Measurements from ENCODE around the gene MTF2. TPM values are rescaled to one million over a fixed set of nuclear protein-coding genes. Genes with fewer than 3 reads are reported as not detected.

MTF2 gene
- total and polyA plus RNA-seq, 9 of the 15 experiments (the other 6 are each of a cell fraction or from before 2014, with no cell fraction given): 29.3 to 124 (median 57.7) TPM

DNA sequence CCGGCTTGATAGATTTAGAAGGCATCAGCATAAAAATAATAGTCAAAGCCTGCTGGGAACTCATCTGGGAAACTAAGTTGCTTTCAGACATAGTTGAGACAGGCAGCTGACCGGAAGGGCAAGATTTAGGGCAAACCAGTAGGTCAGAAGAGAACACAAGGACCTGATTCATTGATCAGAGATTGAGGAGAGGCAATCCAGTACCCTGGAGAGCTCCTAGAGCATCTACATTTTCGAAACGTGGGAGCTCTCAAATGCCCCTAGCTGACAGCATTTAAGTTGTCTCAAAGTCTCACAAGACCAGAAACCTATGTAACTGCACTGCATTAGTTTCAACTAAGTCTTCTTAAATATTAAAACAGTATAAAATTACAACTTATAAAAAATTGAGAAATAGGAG is 22.9 kb upstream of the MTF2 start (continued):
- TF ChIP-seq, protein P1, sequence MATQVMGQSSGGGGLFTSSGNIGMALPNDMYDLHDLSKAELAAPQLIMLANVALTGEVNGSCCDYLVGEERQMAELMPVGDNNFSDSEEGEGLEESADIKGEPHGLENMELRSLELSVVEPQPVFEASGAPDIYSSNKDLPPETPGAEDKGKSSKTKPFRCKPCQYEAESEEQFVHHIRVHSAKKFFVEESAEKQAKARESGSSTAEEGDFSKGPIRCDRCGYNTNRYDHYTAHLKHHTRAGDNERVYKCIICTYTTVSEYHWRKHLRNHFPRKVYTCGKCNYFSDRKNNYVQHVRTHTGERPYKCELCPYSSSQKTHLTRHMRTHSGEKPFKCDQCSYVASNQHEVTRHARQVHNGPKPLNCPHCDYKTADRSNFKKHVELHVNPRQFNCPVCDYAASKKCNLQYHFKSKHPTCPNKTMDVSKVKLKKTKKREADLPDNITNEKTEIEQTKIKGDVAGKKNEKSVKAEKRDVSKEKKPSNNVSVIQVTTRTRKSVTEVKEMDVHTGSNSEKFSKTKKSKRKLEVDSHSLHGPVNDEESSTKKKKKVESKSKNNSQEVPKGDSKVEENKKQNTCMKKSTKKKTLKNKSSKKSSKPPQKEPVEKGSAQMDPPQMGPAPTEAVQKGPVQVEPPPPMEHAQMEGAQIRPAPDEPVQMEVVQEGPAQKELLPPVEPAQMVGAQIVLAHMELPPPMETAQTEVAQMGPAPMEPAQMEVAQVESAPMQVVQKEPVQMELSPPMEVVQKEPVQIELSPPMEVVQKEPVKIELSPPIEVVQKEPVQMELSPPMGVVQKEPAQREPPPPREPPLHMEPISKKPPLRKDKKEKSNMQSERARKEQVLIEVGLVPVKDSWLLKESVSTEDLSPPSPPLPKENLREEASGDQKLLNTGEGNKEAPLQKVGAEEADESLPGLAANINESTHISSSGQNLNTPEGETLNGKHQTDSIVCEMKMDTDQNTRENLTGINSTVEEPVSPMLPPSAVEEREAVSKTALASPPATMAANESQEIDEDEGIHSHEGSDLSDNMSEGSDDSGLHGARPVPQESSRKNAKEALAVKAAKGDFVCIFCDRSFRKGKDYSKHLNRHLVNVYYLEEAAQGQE (IDR thresholded peaks at IDR 0.05; ENCODE audit: borderline replicate concordance): peak; percentile 98
- TF ChIP-seq, protein P1 (CRISPR knock-in tag; IDR thresholded peaks at IDR 0.05; ENCODE audit: low read depth): peak; percentile 90
- TF ChIP-seq, protein P2, sequence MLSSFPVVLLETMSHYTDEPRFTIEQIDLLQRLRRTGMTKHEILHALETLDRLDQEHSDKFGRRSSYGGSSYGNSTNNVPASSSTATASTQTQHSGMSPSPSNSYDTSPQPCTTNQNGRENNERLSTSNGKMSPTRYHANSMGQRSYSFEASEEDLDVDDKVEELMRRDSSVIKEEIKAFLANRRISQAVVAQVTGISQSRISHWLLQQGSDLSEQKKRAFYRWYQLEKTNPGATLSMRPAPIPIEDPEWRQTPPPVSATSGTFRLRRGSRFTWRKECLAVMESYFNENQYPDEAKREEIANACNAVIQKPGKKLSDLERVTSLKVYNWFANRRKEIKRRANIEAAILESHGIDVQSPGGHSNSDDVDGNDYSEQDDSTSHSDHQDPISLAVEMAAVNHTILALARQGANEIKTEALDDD (IDR thresholded peaks at IDR 0.05): no peak
- TF ChIP-seq DMBX1 (CRISPR knock-in tag; IDR thresholded peaks at IDR 0.05; ENCODE audit: borderline replicate concordance) (peak; percentile 20; the same call in 1 of the 2 replicates), EHMT2 (IDR thresholded peaks at IDR 0.05) (peak; percentile 94), MXI1 (IDR thresholded peaks at IDR 0.05; ENCODE audit: low read depth, low read length) (peak; percentile 28; the same call in 1 of the 2 replicates), MIER1 (IDR thresholded peaks at IDR 0.05; ENCODE audit: low read depth) (peak; percentile 89), SIN3A (IDR thresholded peaks at IDR 0.05; ENCODE audit: borderline replicate concordance in 2 of 2, control insufficient read depth in 1 of 2, low read depth in 2 of 2, low read length in 2 of 2) (peak in 1 of 2 experiments; percentile 42; a peak in 1 of 4 replicates), FOXP1 (CRISPR knock-in tag; IDR thresholded peaks at IDR 0.05) (no peak), HDAC6 (IDR thresholded peaks at IDR 0.05; ENCODE audit: low read depth, low read length) (no peak)
- TF ChIP-seq, protein P3, sequence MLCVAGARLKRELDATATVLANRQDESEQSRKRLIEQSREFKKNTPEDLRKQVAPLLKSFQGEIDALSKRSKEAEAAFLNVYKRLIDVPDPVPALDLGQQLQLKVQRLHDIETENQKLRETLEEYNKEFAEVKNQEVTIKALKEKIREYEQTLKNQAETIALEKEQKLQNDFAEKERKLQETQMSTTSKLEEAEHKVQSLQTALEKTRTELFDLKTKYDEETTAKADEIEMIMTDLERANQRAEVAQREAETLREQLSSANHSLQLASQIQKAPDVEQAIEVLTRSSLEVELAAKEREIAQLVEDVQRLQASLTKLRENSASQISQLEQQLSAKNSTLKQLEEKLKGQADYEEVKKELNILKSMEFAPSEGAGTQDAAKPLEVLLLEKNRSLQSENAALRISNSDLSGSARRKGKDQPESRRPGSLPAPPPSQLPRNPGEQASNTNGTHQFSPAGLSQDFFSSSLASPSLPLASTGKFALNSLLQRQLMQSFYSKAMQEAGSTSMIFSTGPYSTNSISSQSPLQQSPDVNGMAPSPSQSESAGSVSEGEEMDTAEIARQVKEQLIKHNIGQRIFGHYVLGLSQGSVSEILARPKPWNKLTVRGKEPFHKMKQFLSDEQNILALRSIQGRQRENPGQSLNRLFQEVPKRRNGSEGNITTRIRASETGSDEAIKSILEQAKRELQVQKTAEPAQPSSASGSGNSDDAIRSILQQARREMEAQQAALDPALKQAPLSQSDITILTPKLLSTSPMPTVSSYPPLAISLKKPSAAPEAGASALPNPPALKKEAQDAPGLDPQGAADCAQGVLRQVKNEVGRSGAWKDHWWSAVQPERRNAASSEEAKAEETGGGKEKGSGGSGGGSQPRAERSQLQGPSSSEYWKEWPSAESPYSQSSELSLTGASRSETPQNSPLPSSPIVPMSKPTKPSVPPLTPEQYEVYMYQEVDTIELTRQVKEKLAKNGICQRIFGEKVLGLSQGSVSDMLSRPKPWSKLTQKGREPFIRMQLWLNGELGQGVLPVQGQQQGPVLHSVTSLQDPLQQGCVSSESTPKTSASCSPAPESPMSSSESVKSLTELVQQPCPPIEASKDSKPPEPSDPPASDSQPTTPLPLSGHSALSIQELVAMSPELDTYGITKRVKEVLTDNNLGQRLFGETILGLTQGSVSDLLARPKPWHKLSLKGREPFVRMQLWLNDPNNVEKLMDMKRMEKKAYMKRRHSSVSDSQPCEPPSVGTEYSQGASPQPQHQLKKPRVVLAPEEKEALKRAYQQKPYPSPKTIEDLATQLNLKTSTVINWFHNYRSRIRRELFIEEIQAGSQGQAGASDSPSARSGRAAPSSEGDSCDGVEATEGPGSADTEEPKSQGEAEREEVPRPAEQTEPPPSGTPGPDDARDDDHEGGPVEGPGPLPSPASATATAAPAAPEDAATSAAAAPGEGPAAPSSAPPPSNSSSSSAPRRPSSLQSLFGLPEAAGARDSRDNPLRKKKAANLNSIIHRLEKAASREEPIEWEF (CRISPR knock-in tag; IDR thresholded peaks at IDR 0.05): peak; percentile 62; the same call in 1 of the 2 replicates

Data from K562 (cell line).